SK-N-SH treated with all-trans-retinoic acid at 6 μM for 48 hours (cell line): ENCODE results near the gene ABTB1.

Experiments used
- ATAC-seq: fragments of 200-7000 bp; cut with Tn5 transposase; 3 replicates; pipeline ENCODE4 v1.9.1; 2020; ENCODE audit warnings: mild to moderate bottlenecking, moderate library complexity
- ARNTL ChIP-seq: fragments of 450-650 bp; formaldehyde crosslinking; IDR thresholded peaks from 2 replicates; pipeline ENCODE4 v1.5.0; 2020; ENCODE audit warnings: low read depth, mild to moderate bottlenecking, moderate library complexity, borderline replicate concordance
- BACH2 ChIP-seq: fragments of 250-450 bp; sonication (Bioruptor Pico); IDR thresholded peaks from 2 replicates; pipeline ENCODE4 v1.9.0; 2021; ENCODE audit warnings: mild to moderate bottlenecking, borderline replicate concordance
- CREB5 ChIP-seq: fragments of 250-450 bp; sonication (Bioruptor Pico); IDR thresholded peaks from 2 replicates; pipeline ENCODE4 v1.5.1; 2020; ENCODE audit warnings: low read depth, mild to moderate bottlenecking, moderate library complexity
- CSRNP3 ChIP-seq: fragments of 250-450 bp; sonication (Bioruptor Pico); IDR thresholded peaks from 2 replicates; pipeline ENCODE4 v1.5.1; 2021; ENCODE audit warnings: mild to moderate bottlenecking, moderate library complexity
- ESRRG ChIP-seq: fragments of 250-450 bp; sonication (Bioruptor Pico); IDR thresholded peaks from 2 replicates; pipeline ENCODE4 v1.6.1; 2021; ENCODE audit warnings: mild to moderate bottlenecking
- GLIS3 ChIP-seq: fragments of 250-450 bp; sonication (Bioruptor Pico); IDR thresholded peaks from 2 replicates; pipeline ENCODE4 v1.5.0; 2020; ENCODE audit warnings: mild to moderate bottlenecking, moderate library complexity
- ISL1 ChIP-seq: fragments of 250-450 bp; sonication (Bioruptor Pico); IDR thresholded peaks from 2 replicates; pipeline ENCODE4 v2.1.2; 2022; ENCODE audit warnings: mild to moderate bottlenecking, moderate library complexity
- OSR1 ChIP-seq: fragments of 250-450 bp; sonication (Bioruptor Pico); IDR thresholded peaks from 2 replicates; pipeline ENCODE4 v1.8.0; 2022; ENCODE audit warnings: moderate library complexity, mild to moderate bottlenecking, inconsistent platforms
- PATZ1 ChIP-seq: fragments of 250-450 bp; sonication (Bioruptor Pico); IDR thresholded peaks from 2 replicates; pipeline ENCODE4 v1.8.0; 2020; ENCODE audit warnings: mild to moderate bottlenecking, moderate library complexity, borderline replicate concordance
- POU6F1 ChIP-seq: fragments of 250-450 bp; sonication (Bioruptor Pico); IDR thresholded peaks from 2 replicates; pipeline ENCODE4 v1.8.0; 2021; ENCODE audit warnings: low read depth, mild to moderate bottlenecking, moderate library complexity, borderline replicate concordance
- PPARA ChIP-seq: fragments of 250-450 bp; sonication (Bioruptor Pico); IDR thresholded peaks from 2 replicates; pipeline ENCODE4 v1.5.0; 2020; ENCODE audit warnings: mild to moderate bottlenecking, borderline replicate concordance
- RARB ChIP-seq: fragments of 250-450 bp; sonication (Bioruptor Pico); IDR thresholded peaks from 2 replicates; pipeline ENCODE4 v1.8.0; 2021; ENCODE audit warnings: mild to moderate bottlenecking, moderate library complexity
- SNAI2 ChIP-seq: fragments of 250-450 bp; sonication (Bioruptor Pico); IDR thresholded peaks from 2 replicates; pipeline ENCODE4 v1.5.0; 2020; ENCODE audit warnings: mild to moderate bottlenecking, moderate library complexity
- TCF4 ChIP-seq: fragments of 250-450 bp; sonication (Bioruptor Pico); IDR thresholded peaks from 2 replicates; pipeline ENCODE4 v1.8.0; 2021; ENCODE audit warnings: mild to moderate bottlenecking, moderate library complexity, borderline replicate concordance
- TOX ChIP-seq: fragments of 250-450 bp; sonication (Bioruptor Pico); IDR thresholded peaks from 2 replicates; pipeline ENCODE4 v1.8.0; 2021; ENCODE audit warnings: mild to moderate bottlenecking, moderate library complexity, borderline replicate concordance
- TSHZ2 ChIP-seq: fragments of 250-450 bp; sonication (Bioruptor Pico); IDR thresholded peaks from 2 replicates; pipeline ENCODE4 v1.5.0; 2020; ENCODE audit warnings: mild to moderate bottlenecking, moderate library complexity
- ZC3H10 ChIP-seq: fragments of 250-450 bp; sonication (Bioruptor Pico); IDR thresholded peaks from 2 replicates; pipeline ENCODE4 v1.5.1; 2021; ENCODE audit warnings: mild to moderate bottlenecking, moderate library complexity
- ZFP3 ChIP-seq: fragments of 250-450 bp; sonication (Bioruptor Pico); IDR thresholded peaks from 2 replicates; pipeline ENCODE4 v1.5.0; 2020; ENCODE audit warnings: mild to moderate bottlenecking, moderate library complexity
- ZFP30 ChIP-seq: fragments of 450-650 bp; formaldehyde crosslinking; IDR thresholded peaks from 2 replicates; pipeline ENCODE4 v1.5.0; 2022; ENCODE audit warnings: mild to moderate bottlenecking, moderate library complexity
- ZNF565 ChIP-seq: fragments of 450-650 bp; formaldehyde crosslinking; conservative IDR thresholded peaks from 2 replicates; pipeline ENCODE4 v1.5.0; 2020; ENCODE audit warnings: low read depth, mild to moderate bottlenecking, moderate library complexity
- ZNF70 ChIP-seq: fragments of 450-650 bp; formaldehyde crosslinking; IDR thresholded peaks from 2 replicates; pipeline ENCODE4 v1.5.0; 2020; ENCODE audit warnings: mild to moderate bottlenecking, moderate library complexity
- ZNF8 ChIP-seq: fragments of 450-650 bp; formaldehyde crosslinking; IDR thresholded peaks from 2 replicates; pipeline ENCODE4 v1.5.0; 2020; ENCODE audit warnings: mild to moderate bottlenecking, moderate library complexity

Gene ABTB1

GRCh38 chr3:127667119-127667681 lies 5.6 kb upstream of the ABTB1 start:
- TF ChIP-seq GLIS3 (CRISPR knock-in tag): no peak
- TF ChIP-seq TOX: no peak
- no peak for TF ChIP-seq ZFP30 (CRISPR knock-in tag)
- TF ChIP-seq TCF4 (CRISPR knock-in tag): no peak
- TF ChIP-seq PATZ1 (CRISPR knock-in tag): no peak
- no peak for TF ChIP-seq POU6F1 (CRISPR knock-in tag)
- no peak for TF ChIP-seq ZFP3
- no peak for TF ChIP-seq RARB (CRISPR knock-in tag)
- TF ChIP-seq TSHZ2: no peak
- TF ChIP-seq ZNF565 (CRISPR knock-in tag): no peak
- TF ChIP-seq CREB5 (CRISPR knock-in tag): no peak
- TF ChIP-seq ESRRG (CRISPR knock-in tag): no peak
- no peak for TF ChIP-seq ARNTL
- no peak for TF ChIP-seq ZNF8
- TF ChIP-seq SNAI2 (CRISPR knock-in tag): no peak
- no peak for TF ChIP-seq ZNF70
- no peak for TF ChIP-seq ISL1
- TF ChIP-seq BACH2 (CRISPR knock-in tag): no peak
- no peak for ATAC-seq

GRCh38 chr3:127668906-127669305 lies 3.8 kb upstream of the ABTB1 start:
- no peak for ATAC-seq

More at GRCh38 chr3:127668906-127669305, 3.8 kb upstream of the ABTB1 start:
- TF ChIP-seq SNAI2 (CRISPR knock-in tag): no peak
- TF ChIP-seq ZFP3: no peak
- no peak for TF ChIP-seq BACH2 (CRISPR knock-in tag)
- TF ChIP-seq ZNF565 (CRISPR knock-in tag): no peak
- no peak for TF ChIP-seq TOX
- TF ChIP-seq ZC3H10 (CRISPR knock-in tag): no peak
- TF ChIP-seq ZNF70: no peak
- no peak for TF ChIP-seq ZFP30 (CRISPR knock-in tag)
- TF ChIP-seq ZNF8: no peak
- no peak for TF ChIP-seq OSR1 (CRISPR knock-in tag)
- no peak for TF ChIP-seq PPARA (CRISPR knock-in tag)
- no peak for TF ChIP-seq ISL1
- TF ChIP-seq POU6F1 (CRISPR knock-in tag): no peak
- TF ChIP-seq ARNTL: no peak
- TF ChIP-seq CSRNP3 (CRISPR knock-in tag): no peak
- TF ChIP-seq CREB5 (CRISPR knock-in tag): no peak
- TF ChIP-seq ESRRG (CRISPR knock-in tag): no peak
- TF ChIP-seq, all 23 proteins: peak for 0
